ENCODE data around the gene RTL10.

The RTL10 gene

GRCh38 chr22:19814428-19814827 lies 40.2 kb downstream of the RTL10 start:
- no peaks in the 10 kb centered on the region for H3K9me3 ChIP-seq (ENCODE audit: control insufficient read depth in 1 of 2, low read length in 2 of 2)
- no peaks in the 10 kb centered on the region for H3K27me3 ChIP-seq (ENCODE audit: low read depth, low read length)
- H3K27ac ChIP-seq (ENCODE audit: low read length), result no peak overlapping the region
- H3K4me3 ChIP-seq (ENCODE audit: low read depth in 1 of 2, low read length in 2 of 2), result no peak overlapping the region
- H3K36me3 ChIP-seq (ENCODE audit: control insufficient read depth in 1 of 2, insufficient read depth in 2 of 2, low read length in 2 of 2), result peaks cover 0 to 5% of the 10 kb centered on the region in 2 donors
- no peaks in the 10 kb centered on the region for H3K4me1 ChIP-seq (ENCODE audit: control insufficient read depth in 1 of 2, insufficient read depth in 2 of 2, low read length in 2 of 2)

- Histone ChIP-seq H3K4me3 (ENCODE audit: low read depth in 1 of 2, low read length in 2 of 2) (no peak overlapping the region), H3K36me3 (ENCODE audit: control insufficient read depth in 1 of 2, insufficient read depth in 2 of 2, low read length in 2 of 2) (peaks cover 0 to 5% of the 10 kb centered on the region in 2 donors), H3K4me1 (ENCODE audit: control insufficient read depth in 1 of 2, insufficient read depth in 2 of 2, low read length in 2 of 2) (no peaks in the 10 kb centered on the region), H3K27me3 (ENCODE audit: low read depth, low read length) (no peaks in the 10 kb centered on the region), H3K9me3 (ENCODE audit: control insufficient read depth in 1 of 2, low read length in 2 of 2) (no peaks in the 10 kb centered on the region), H3K27ac (ENCODE audit: low read length) (no peak overlapping the region)
These were observed 41.8 kb downstream of the RTL10 start for GRCh38 chr22:19812910-19813309.

- Histone ChIP-seq H3K9me3 (ENCODE audit: control insufficient read depth in 1 of 2, low read length in 2 of 2) (no peaks in the 10 kb centered on the region), H3K36me3 (ENCODE audit: control insufficient read depth in 1 of 2, insufficient read depth in 2 of 2, low read length in 2 of 2) (peaks cover 0 to 5% of the 10 kb centered on the region in 2 donors), H3K27ac (ENCODE audit: low read length) (no peak overlapping the region), H3K27me3 (ENCODE audit: low read depth, low read length) (no peaks in the 10 kb centered on the region), H3K4me3 (ENCODE audit: low read depth in 1 of 2, low read length in 2 of 2) (no peak overlapping the region), H3K4me1 (ENCODE audit: control insufficient read depth in 1 of 2, insufficient read depth in 2 of 2, low read length in 2 of 2) (no peaks in the 10 kb centered on the region)
These were observed 42.6 kb downstream of the RTL10 start for GRCh38 chr22:19811811-19812771.

- Histone ChIP-seq H3K9me3 (ENCODE audit: control insufficient read depth in 1 of 2, low read length in 2 of 2) (no peaks in the 10 kb centered on the region), H3K36me3 (ENCODE audit: control insufficient read depth in 1 of 2, insufficient read depth in 2 of 2, low read length in 2 of 2) (peaks cover 0 to 5% of the 10 kb centered on the region in 2 donors), H3K27ac (ENCODE audit: low read length) (no peak overlapping the region), H3K27me3 (ENCODE audit: low read depth, low read length) (no peaks in the 10 kb centered on the region), H3K4me1 (ENCODE audit: control insufficient read depth in 1 of 2, insufficient read depth in 2 of 2, low read length in 2 of 2) (peaks cover 0 to 3% of the 10 kb centered on the region in 2 donors), H3K4me3 (ENCODE audit: low read depth in 1 of 2, low read length in 2 of 2) (no peak overlapping the region)
These were observed 43.5 kb downstream of the RTL10 start for GRCh38 chr22:19811211-19811621.

GRCh38 chr22:19810381-19811201 lies 44.1 kb downstream of the RTL10 start:
- H3K9me3 ChIP-seq (ENCODE audit: control insufficient read depth in 1 of 2, low read length in 2 of 2), result no peaks in the 10 kb centered on the region
- no peaks in the 10 kb centered on the region for H3K27me3 ChIP-seq (ENCODE audit: low read depth, low read length)
- peaks cover 0 to 3% of the 10 kb centered on the region in 2 donors for H3K4me1 ChIP-seq (ENCODE audit: control insufficient read depth in 1 of 2, insufficient read depth in 2 of 2, low read length in 2 of 2)
- H3K27ac ChIP-seq (ENCODE audit: low read length), result no peak overlapping the region
- H3K4me3 ChIP-seq (ENCODE audit: low read depth in 1 of 2, low read length in 2 of 2), result no peak overlapping the region
- H3K36me3 ChIP-seq (ENCODE audit: control insufficient read depth in 1 of 2, insufficient read depth in 2 of 2, low read length in 2 of 2), result peaks cover 0 to 5% of the 10 kb centered on the region in 2 donors

- H3K27me3 ChIP-seq (ENCODE audit: low read depth, low read length), result no peaks in the 10 kb centered on the region
- no peak overlapping the region for H3K4me3 ChIP-seq (ENCODE audit: low read depth in 1 of 2, low read length in 2 of 2)
- H3K27ac ChIP-seq (ENCODE audit: low read length), result no peak overlapping the region
- no peaks in the 10 kb centered on the region for H3K36me3 ChIP-seq (ENCODE audit: control insufficient read depth in 1 of 2, insufficient read depth in 2 of 2, low read length in 2 of 2)
- H3K9me3 ChIP-seq (ENCODE audit: control insufficient read depth in 1 of 2, low read length in 2 of 2), result no peaks in the 10 kb centered on the region
- H3K4me1 ChIP-seq (ENCODE audit: control insufficient read depth in 1 of 2, insufficient read depth in 2 of 2, low read length in 2 of 2), result peaks cover 0 to 3% of the 10 kb centered on the region in 2 donors
These were observed 44.9 kb downstream of the RTL10 start for GRCh38 chr22:19809741-19810140.

- Histone ChIP-seq H3K4me1 (ENCODE audit: control insufficient read depth in 1 of 2, insufficient read depth in 2 of 2, low read length in 2 of 2) (peaks cover 0 to 3% of the 10 kb centered on the region in 2 donors), H3K9me3 (ENCODE audit: control insufficient read depth in 1 of 2, low read length in 2 of 2) (no peaks in the 10 kb centered on the region), H3K27ac (ENCODE audit: low read length) (no peak overlapping the region), H3K4me3 (ENCODE audit: low read depth in 1 of 2, low read length in 2 of 2) (no peak overlapping the region), H3K27me3 (ENCODE audit: low read depth, low read length) (no peaks in the 10 kb centered on the region), H3K36me3 (ENCODE audit: control insufficient read depth in 1 of 2, insufficient read depth in 2 of 2, low read length in 2 of 2) (no peaks in the 10 kb centered on the region)
These were observed 45.7 kb downstream of the RTL10 start for GRCh38 chr22:19808873-19809478.

GRCh38 chr22:19807914-19808872 lies 46.5 kb downstream of the RTL10 start:
- no peak overlapping the region for H3K4me3 ChIP-seq (ENCODE audit: low read depth in 1 of 2, low read length in 2 of 2)
- H3K27me3 ChIP-seq (ENCODE audit: low read depth, low read length), result no peaks in the 10 kb centered on the region
- no peaks in the 10 kb centered on the region for H3K36me3 ChIP-seq (ENCODE audit: control insufficient read depth in 1 of 2, insufficient read depth in 2 of 2, low read length in 2 of 2)
- H3K4me1 ChIP-seq (ENCODE audit: control insufficient read depth in 1 of 2, insufficient read depth in 2 of 2, low read length in 2 of 2), result peaks cover 0 to 3% of the 10 kb centered on the region in 2 donors
- H3K9me3 ChIP-seq (ENCODE audit: control insufficient read depth in 1 of 2, low read length in 2 of 2), result no peaks in the 10 kb centered on the region
- H3K27ac ChIP-seq (ENCODE audit: low read length), result no peak overlapping the region

GRCh38 chr22:19807161-19807913 lies 47.3 kb downstream of the RTL10 start:
- Histone ChIP-seq H3K9me3 (ENCODE audit: control insufficient read depth in 1 of 2, low read length in 2 of 2) (no peaks in the 10 kb centered on the region), H3K4me1 (ENCODE audit: control insufficient read depth in 1 of 2, insufficient read depth in 2 of 2, low read length in 2 of 2) (peaks cover 0 to 3% of the 10 kb centered on the region in 2 donors), H3K27ac (ENCODE audit: low read length) (no peak overlapping the region), H3K4me3 (ENCODE audit: low read depth in 1 of 2, low read length in 2 of 2) (no peak overlapping the region), H3K36me3 (ENCODE audit: control insufficient read depth in 1 of 2, insufficient read depth in 2 of 2, low read length in 2 of 2) (no peaks in the 10 kb centered on the region), H3K27me3 (ENCODE audit: low read depth, low read length) (no peaks in the 10 kb centered on the region)
